ENCODE measurements around the gene CECR2.

GRCh38 chr22:17436382-17436980 lies 67.2 kb downstream of the CECR2 start:
- TF ChIP-seq, protein P1, sequence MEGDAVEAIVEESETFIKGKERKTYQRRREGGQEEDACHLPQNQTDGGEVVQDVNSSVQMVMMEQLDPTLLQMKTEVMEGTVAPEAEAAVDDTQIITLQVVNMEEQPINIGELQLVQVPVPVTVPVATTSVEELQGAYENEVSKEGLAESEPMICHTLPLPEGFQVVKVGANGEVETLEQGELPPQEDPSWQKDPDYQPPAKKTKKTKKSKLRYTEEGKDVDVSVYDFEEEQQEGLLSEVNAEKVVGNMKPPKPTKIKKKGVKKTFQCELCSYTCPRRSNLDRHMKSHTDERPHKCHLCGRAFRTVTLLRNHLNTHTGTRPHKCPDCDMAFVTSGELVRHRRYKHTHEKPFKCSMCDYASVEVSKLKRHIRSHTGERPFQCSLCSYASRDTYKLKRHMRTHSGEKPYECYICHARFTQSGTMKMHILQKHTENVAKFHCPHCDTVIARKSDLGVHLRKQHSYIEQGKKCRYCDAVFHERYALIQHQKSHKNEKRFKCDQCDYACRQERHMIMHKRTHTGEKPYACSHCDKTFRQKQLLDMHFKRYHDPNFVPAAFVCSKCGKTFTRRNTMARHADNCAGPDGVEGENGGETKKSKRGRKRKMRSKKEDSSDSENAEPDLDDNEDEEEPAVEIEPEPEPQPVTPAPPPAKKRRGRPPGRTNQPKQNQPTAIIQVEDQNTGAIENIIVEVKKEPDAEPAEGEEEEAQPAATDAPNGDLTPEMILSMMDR (IDR thresholded peaks at IDR 0.05), result no peak
- TF ChIP-seq POLR2AphosphoS5 (IDR thresholded peaks at IDR 0.05; ENCODE audit: low read depth, low read length) (no peak), SIN3A (IDR thresholded peaks at IDR 0.05; ENCODE audit: borderline replicate concordance, insufficient read depth, low read depth, low read length) (no peak), REST (IDR thresholded peaks at IDR 0.05; ENCODE audit: insufficient read depth in 1 of 2, low read depth in 2 of 2, low read length in 1 of 2) (no peak)
